IPS DF 6.9 (cell line): Measurements from ENCODE around the gene BAG1.
A peak's percentile ranks its signal among the peaks of the same experiment; 100 is the strongest.

Source experiments
- DNase-seq: peaks from one replicate; pipeline ENCODE4 v3.0.0-alpha.2; 2013; ENCODE audit warnings: low read depth, low spot score
- H3K27ac ChIP-seq: one replicate; pipeline ENCODE4 v1.5.1; 2013; ENCODE audit warnings: low read length, control low read depth
- H3K27me3 ChIP-seq: 2 replicates; pipeline ENCODE4 v1.6.1; 2013; ENCODE audit warnings: mild to moderate bottlenecking, low read length; ENCODE audit not compliant: control insufficient read depth, insufficient read depth
- H3K36me3 ChIP-seq: 2 replicates; pipeline ENCODE4 v1.6.1; 2013; ENCODE audit warnings: low read length; ENCODE audit not compliant: control insufficient read depth, insufficient read depth
- H3K4me1 ChIP-seq: 2 replicates; pipeline ENCODE4 v1.6.1; 2013; ENCODE audit warnings: low read length; ENCODE audit not compliant: control insufficient read depth, insufficient read depth
- H3K4me3 ChIP-seq: 2 replicates; pipeline ENCODE4 v1.5.1; 2013; ENCODE audit warnings: mild to moderate bottlenecking, low read length
- H3K9me3 ChIP-seq: 2 replicates; pipeline ENCODE4 v1.6.1; 2013; ENCODE audit warnings: low read length, inconsistent platforms; ENCODE audit not compliant: control insufficient read depth, insufficient read depth
- WGBS: extraction: QIAGEN DNeasy Blood & Tissue Kit; methylation state at CpG from one replicate; pipeline ENCODE4 v1.1.7; 2013; ENCODE audit warnings: mixed read lengths, missing lambda C conversion rate; ENCODE audit not compliant: insufficient read length, insufficient coverage; 5-methylcytosine and 5-hydroxymethylcytosine counted together

BAG1 gene

DNA sequence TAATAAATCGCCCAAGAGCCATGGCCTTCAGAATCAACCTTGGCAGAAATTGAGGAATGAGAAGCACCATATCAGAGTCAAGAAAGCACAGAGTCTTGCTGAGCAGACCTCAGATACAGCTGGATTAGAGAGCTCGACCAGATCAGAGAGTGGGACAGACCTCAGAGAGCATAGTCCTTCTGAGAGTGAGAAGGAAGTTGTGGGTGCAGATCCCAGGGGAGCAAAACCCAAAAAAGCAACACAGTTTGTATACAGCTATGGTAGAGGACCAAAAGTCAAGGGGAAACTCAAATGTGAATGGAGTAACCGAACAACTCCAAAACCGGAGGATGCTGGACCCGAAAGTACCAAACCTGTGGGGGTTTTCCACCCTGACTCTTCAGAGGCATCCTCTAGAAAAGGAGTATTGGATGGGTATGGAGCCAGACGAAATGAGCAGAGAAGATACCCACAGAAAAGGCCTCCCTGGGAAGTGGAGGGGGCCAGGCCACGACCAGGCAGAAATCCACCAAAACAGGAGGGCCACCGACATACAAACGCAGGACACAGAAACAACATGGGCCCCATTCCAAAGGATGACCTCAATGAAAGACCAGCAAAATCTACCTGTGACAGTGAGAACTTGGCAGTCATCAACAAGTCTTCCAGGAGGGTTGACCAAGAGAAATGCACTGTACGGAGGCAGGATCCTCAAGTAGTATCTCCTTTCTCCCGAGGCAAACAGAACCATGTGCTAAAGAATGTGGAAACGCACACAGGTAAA is 30.3 kb upstream of the BAG1 start:
- no peaks in the 10 kb centered on the region for H3K27me3 ChIP-seq
- H3K4me1 ChIP-seq, result no peaks in the 10 kb centered on the region
- H3K27ac ChIP-seq, result no peak overlapping the region
- DNase-seq, result no peak
- H3K9me3 ChIP-seq, result no peaks in the 10 kb centered on the region
- peaks cover 9% of the 10 kb centered on the region; the same call in 1 of the 2 replicates for H3K36me3 ChIP-seq
- no CpG with 5 or more reads among the region's 12 CpGs for WGBS
- no peak overlapping the region for H3K4me3 ChIP-seq

DNA sequence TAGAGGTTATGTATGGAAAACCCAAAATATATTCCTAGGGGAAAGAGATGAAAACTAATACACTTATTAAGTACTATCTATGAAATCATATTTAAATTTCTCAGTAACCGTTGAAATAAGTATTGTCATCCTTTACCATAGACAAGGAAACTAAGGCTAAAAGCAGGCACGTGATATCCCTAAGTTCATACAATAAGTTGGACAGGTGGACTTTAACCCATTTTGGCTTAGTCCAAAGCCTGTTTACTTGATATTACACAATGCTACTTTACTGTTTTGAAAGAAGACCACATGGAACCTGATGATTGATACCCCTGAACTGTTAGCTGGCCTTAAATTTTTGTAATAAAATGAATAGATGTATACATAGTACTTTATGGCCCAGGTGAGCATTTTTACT is 29.3 kb upstream of the BAG1 start:
- no peak overlapping the region for H3K27ac ChIP-seq
- DNase-seq, result no peak
- H3K36me3 ChIP-seq, result peaks cover 6% of the 10 kb centered on the region; the same call in 1 of the 2 replicates
- H3K9me3 ChIP-seq, result no peaks in the 10 kb centered on the region
- no peaks in the 10 kb centered on the region for H3K27me3 ChIP-seq
- no peaks in the 10 kb centered on the region for H3K4me1 ChIP-seq
- no CpG with 5 or more reads among the region's 2 CpGs for WGBS
- H3K4me3 ChIP-seq, result no peak overlapping the region

DNA sequence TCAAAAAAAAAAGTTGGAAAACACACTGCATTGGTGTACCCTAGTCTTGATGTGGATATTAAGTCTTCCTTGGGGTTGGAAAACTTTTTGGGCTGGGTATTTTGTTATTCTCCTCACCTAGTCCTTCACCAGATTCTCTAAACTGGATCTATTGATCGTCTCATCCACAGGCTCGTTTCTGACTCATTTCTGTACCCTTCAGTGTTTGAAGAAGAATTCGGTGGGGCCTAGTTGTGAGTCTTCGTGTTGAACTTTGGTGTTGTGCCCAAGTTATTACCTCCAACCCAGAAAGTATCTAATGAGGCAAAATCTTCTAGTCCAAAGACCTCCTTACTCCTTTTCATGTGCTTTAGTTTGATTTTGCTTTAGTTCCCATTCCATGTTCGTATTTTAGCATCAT is 27.4 kb upstream of the BAG1 start:
- Histone ChIP-seq H3K4me1 (no peaks in the 10 kb centered on the region), H3K4me3 (no peak overlapping the region), H3K36me3 (peaks cover 3% of the 10 kb centered on the region; the same call in 1 of the 2 replicates), H3K27ac (no peak overlapping the region), H3K27me3 (no peaks in the 10 kb centered on the region), H3K9me3 (no peaks in the 10 kb centered on the region)
- no CpG with 5 or more reads among the region's 5 CpGs for WGBS
- no peak for DNase-seq

DNA sequence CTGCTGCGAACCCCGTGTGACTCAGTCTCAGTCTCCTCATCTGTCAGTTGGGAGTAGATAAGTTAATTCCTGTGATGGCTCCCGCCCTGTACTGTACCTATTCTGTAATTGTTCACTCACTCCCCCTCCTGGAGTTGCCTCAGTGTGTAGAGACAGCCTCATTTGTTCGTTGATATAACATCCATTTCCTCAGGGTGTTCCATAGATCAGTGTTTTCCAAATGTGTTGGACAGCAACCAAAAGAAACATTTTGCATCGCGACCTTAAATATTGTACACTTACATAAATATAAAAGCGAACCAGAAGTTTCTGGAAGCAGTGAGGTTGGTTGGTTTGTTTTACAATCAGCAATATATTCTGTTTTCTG is 26.5 kb upstream of the BAG1 start:
- Histone ChIP-seq H3K27me3 (no peaks in the 10 kb centered on the region), H3K4me1 (no peaks in the 10 kb centered on the region), H3K4me3 (peak overlapping the region; percentile 78), H3K36me3 (no peaks in the 10 kb centered on the region; the same call in 1 of the 2 replicates), H3K9me3 (no peaks in the 10 kb centered on the region), H3K27ac (no peak overlapping the region)
- DNase-seq, result no peak
- WGBS, result no CpG with 5 or more reads among the region's 7 CpGs

DNA sequence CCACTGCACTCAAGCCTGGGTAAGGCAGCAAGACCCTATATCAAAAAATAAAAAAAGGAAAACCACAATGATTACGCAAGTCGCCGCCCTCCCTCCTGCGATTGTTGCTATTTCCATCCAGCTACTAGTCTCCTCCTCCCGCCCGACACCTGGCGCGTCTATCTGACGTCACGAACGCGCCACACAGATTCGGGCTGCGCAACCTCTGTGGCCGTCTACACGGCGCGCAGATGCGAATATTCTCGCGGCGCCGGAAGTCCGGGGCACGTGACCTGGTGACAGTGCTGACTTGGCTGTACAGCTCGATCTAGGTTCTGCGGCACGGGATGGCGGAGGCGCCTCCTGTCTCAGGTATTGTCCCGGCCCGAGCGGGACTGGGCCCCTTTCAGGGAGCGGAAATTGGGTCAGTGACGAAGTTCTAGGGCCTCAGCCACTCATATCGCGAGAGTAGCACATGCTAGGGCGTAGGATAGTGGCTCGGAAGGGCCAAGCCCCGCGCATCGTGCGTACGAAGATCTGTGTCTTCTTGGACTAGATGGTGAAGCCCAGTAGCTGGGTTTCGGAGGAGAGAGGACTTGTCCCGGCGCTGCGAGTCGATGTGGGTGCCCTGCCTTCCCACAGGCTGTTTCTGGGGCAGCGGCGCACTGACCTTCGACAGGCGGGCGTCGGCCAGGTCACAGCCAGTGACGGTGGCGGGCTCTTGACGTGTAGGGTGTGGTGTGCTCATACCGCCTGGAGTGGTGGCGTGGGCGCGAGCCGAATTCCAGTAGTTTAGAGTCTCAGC is 25.9 kb upstream of the BAG1 start, which contains the start of gene NFX1:
Gene NFX1 (plus strand): TSS at position 270 of the 784 bp plus-strand sequence. CDS start 57 bp downstream, at position 327.
- no peaks in the 10 kb centered on the region for H3K9me3 ChIP-seq
- no peaks in the 10 kb centered on the region for H3K27me3 ChIP-seq
- H3K27ac ChIP-seq, result no peak within 1 kb of the TSS
- peak; percentile 92 for DNase-seq
- WGBS, result no CpG with 5 or more reads among the region's 63 CpGs
- peak within 1 kb of the TSS; percentile 78 for H3K4me3 ChIP-seq
- no peaks in the 10 kb centered on the region for H3K4me1 ChIP-seq
- H3K36me3 ChIP-seq, result no peaks in the 10 kb centered on the region

- Histone ChIP-seq H3K9me3 (no peaks in the 10 kb centered on the region), H3K4me1 (no peaks in the 10 kb centered on the region), H3K27me3 (no peaks in the 10 kb centered on the region), H3K36me3 (no peaks in the 10 kb centered on the region), H3K4me3 (peak overlapping the region; percentile 78; the same call in 1 of the 2 replicates), H3K27ac (no peak overlapping the region)
- no peak for DNase-seq
- no CpG with 5 or more reads among the region's 14 CpGs for WGBS
Measured at GRCh38 chr9:33289936-33290246, 25.4 kb upstream of the BAG1 start.

DNA sequence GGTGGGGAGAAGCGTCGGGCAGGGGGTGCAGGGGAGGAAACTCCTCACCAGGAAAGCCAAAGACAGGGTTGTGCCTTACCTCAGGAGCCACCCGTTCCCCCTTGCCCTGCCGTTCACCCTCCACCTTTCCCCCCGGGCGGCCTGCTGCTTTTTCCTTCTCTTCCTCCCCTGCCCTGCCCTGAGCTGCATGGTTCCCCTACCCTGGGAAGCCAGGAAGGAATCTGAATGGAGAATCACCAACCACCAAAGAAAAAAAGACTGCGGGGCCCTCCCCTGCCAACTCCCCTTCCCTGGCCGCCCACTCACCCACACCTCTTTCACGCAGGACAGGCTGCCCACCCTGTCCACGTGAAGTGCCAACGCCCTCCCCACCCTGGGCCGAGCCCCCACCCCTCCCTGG is 25.0 kb upstream of the BAG1 start:
- Histone ChIP-seq H3K4me3 (no peak overlapping the region; the same call in 1 of the 2 replicates), H3K9me3 (no peaks in the 10 kb centered on the region), H3K36me3 (no peaks in the 10 kb centered on the region), H3K27ac (no peak overlapping the region), H3K4me1 (no peaks in the 10 kb centered on the region), H3K27me3 (no peaks in the 10 kb centered on the region)
- WGBS, result no CpG with 5 or more reads among the region's 12 CpGs
- no peak for DNase-seq

DNA sequence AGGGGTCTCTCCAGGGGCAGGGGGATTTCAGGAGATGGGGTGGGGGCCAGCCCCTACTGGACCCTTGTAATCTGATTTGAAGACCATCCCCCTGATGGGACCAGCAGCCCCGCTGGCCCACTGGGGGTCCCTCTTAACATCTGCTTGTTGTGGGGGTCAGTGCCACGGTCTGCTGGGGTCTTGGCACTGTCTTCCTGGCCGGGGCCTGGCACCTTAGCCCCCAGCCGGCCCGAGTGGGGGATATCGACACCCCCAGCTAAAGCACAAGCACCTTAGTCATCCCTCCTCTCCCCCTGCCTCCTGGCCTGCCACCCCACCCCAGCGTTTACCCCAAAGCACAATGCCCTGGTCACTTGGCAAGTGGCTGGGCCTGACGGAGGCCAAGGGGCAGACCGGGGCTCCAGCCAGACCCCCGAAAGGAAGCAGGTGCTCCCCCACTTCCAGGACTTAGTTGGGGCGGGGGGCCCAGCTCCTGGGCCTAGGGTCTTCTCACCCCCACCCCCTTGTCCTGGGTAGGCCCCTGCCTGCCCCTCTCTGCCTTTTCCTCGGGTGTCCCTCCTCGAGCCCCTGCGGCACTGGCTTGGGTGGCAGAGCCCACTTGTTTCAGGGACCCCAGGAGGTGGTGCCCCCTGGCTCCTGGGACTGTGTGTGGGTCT is 24.4 kb upstream of the BAG1 start:
- no peak for DNase-seq
- Histone ChIP-seq H3K4me1 (no peaks in the 10 kb centered on the region), H3K36me3 (no peaks in the 10 kb centered on the region), H3K27me3 (no peaks in the 10 kb centered on the region), H3K9me3 (no peaks in the 10 kb centered on the region), H3K27ac (no peak overlapping the region), H3K4me3 (no peak overlapping the region)
- no CpG with 5 or more reads among the region's 14 CpGs for WGBS

GRCh38 chr9:33288235-33288634 is 23.7 kb upstream of the BAG1 start:
- H3K4me3 ChIP-seq, result no peak overlapping the region
- no peak for DNase-seq
- H3K36me3 ChIP-seq, result no peaks in the 10 kb centered on the region
- no CpG with 5 or more reads among the region's 4 CpGs for WGBS
- H3K9me3 ChIP-seq, result no peaks in the 10 kb centered on the region
- no peak overlapping the region for H3K27ac ChIP-seq
- no peaks in the 10 kb centered on the region for H3K4me1 ChIP-seq
- H3K27me3 ChIP-seq, result no peaks in the 10 kb centered on the region

DNA sequence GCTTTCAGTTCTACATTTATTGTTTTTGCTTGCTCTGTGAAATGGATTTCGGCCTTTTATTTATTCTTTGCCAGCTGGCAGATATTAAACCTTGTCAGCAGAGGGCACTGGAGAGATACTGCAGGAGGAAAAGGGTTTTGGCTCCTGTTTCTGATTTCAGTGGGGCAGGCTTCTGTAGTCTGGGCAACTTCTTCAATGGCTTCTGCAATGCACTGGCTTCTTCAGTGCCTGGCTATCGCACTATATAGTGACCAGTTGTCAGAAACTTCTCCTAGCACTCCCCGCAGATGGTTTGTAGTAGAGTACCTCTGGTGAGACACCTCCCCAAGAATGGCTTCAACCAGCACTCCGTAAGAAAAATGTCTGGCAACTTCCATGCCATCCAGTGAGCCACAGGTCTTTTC is 22.6 kb upstream of the BAG1 start:
- DNase-seq, result no peak
- H3K27me3 ChIP-seq, result no peaks in the 10 kb centered on the region
- H3K4me1 ChIP-seq, result no peaks in the 10 kb centered on the region
- H3K9me3 ChIP-seq, result no peaks in the 10 kb centered on the region
- no peak overlapping the region for H3K27ac ChIP-seq
- WGBS, result no CpG with 5 or more reads among the region's 4 CpGs
- H3K36me3 ChIP-seq, result no peaks in the 10 kb centered on the region; the same call in 1 of the 2 replicates
- no peak overlapping the region for H3K4me3 ChIP-seq
